HG03432 (cell line): ENCODE measurements around the gene DIS3L2.

Experiments
- ATAC-seq: cut with Tn5 transposase; IDR thresholded peaks from one replicate; pipeline ENCODE4 v1.9.1; 2021; ENCODE audit warnings: mild to moderate bottlenecking, moderate library complexity; ENCODE audit not compliant: unreplicated experiment

Gene DIS3L2, protein sequence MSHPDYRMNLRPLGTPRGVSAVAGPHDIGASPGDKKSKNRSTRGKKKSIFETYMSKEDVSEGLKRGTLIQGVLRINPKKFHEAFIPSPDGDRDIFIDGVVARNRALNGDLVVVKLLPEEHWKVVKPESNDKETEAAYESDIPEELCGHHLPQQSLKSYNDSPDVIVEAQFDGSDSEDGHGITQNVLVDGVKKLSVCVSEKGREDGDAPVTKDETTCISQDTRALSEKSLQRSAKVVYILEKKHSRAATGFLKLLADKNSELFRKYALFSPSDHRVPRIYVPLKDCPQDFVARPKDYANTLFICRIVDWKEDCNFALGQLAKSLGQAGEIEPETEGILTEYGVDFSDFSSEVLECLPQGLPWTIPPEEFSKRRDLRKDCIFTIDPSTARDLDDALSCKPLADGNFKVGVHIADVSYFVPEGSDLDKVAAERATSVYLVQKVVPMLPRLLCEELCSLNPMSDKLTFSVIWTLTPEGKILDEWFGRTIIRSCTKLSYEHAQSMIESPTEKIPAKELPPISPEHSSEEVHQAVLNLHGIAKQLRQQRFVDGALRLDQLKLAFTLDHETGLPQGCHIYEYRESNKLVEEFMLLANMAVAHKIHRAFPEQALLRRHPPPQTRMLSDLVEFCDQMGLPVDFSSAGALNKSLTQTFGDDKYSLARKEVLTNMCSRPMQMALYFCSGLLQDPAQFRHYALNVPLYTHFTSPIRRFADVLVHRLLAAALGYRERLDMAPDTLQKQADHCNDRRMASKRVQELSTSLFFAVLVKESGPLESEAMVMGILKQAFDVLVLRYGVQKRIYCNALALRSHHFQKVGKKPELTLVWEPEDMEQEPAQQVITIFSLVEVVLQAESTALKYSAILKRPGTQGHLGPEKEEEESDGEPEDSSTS

DNA sequence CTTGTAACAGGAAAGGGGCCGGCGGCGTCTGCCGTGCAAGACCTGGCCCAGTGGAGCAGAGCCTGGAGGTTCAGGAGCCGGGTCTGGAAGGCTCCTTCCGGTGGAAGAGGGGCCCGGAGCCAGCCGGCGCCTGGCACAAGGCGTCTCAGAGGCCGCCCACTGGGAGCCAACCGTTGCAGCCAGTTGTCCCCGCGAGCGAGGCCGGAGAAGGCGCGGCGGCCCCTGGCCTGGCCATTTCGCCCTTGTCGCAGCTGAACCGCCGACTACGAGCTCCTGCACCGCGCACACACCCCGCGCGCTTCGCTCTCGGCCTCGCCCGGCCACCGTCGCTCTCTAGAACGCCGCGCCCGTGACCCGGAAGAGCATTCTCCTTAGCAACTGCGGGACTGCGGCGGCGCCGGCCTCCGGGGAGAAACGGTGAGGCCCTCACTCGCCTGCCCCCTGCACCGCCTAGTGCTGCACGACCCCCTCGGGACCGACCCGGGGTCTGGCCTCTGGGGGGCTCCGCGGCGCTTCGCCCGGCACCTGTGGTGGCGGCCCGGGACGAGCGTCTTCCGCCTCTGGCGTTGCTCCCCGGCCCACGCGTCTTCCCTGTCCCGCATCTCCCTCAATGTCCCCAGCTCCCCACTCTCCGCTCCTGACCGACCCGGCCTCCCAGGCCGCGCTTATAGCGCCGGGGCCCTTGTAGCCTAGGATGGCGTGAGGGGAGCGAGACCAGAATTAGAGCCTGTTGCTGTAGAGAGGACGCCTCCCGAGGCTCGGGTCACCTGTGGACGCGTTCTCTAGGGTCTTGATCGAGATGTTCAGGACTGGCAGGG is at the start of gene DIS3L2:
TSS of gene DIS3L2 (plus strand) at position 365 of the 818 bp plus-strand sequence. CDS start 53,215 bp downstream, outside the sequence.
- ATAC-seq = peak; percentile 97

DNA sequence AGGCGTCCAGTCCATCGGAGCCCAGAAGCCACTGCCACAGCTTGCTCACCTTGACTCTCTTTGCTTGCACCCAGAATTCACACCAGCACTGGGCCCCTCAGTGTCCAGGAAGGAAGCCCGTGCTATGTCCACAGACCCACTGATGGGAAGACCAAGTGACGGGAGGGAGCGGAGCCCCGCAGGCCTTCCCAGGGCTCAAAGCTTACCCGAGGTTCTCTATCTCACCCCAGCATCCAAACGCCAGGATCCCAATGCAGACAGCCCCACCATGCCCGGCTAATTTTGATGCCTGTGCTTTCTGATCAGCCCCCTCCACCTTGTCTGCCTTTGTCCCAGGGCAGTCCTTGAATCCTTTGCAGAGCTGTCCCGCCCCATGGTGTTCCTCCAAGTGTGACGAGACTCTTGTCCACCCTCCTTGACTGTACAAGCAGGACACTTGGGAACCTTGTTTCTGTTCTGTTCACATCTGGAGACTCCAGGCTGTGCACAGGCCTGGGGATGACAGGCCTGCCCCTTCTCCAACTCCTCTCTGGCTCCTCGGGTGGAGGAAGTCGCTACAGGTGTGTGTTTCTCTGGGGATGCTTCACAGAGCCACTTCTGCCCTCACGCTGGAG is 47.3 kb upstream of the DIS3L2 start:
- ATAC-seq = no peak

DNA sequence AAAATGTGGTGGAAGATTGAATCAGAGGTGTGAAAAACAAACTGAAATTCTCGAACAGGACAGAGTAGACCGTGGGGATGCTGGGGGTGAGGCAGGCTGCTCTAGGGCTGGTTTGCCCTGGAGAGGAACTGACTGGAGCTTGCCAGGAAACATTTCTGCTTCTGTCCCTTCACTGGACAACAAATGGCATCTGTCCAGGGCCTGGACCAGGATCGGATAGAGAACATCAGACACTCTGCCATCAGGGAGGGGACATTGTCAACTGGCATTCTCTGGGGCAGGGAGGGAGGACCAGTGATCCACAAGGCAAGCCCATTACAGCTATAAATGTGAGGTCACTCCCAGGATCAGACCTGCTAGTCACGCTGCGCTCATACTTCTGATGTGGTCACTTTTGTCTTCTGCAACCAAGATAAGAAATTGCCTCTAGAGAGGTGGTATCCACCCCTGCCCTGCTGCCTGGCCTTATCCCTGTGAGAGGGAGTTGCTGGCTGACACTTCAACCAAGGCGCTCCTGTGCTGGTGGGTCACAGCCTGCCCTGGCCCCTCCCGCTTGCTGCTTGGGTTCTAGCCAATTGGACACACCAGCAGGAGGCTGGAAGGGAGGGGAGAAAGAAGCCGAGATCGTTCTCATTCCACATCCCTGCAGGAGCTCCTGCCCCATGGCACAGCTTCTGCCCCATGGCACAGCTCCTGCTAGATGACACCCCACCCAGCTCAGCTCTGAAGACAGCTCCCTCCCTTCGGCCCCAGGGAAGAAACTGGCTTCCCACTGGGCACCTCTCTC is 44.0 kb upstream of the DIS3L2 start:
- no peak for ATAC-seq

DNA sequence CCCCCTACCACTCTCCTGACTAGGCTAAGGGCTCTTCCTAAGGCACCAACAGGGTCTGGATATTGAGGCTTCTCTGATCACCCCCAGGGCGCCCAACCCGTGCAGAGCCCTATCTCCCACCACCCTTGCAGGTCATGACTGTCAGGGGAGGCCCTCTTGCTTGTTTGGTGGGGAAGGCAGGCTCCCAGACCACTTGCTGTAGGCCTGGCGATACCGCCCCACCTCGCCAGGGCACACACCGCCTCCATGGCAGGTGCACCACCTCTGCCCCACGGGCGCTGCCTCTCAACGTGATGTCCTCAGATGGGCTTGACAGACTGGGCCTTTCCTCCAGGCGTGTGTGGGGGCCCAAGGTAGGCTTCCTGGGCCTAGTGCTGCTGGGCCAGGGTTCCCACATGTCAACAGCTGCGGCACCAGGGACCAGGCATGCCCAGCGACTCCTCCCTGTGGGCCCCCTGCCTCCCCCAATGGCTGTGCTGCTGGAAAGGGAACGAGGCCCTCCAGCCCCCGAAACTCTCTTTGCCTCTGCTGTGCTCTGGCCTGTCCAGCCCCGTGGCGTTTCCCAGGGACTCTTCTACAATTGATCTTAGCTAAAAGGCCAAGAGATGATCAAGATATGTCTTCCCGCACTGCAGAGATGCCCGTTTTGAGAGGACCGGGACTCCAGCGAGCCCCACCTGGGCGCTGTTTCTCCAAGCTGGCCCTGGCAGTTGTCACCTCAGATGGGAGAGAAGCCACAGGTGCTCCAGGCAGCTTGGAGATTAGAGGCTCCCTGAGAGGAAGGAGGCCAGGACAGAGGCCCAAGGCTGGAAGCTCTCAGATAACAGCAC is 42.8 kb upstream of the DIS3L2 start:
- ATAC-seq = no peak

DNA sequence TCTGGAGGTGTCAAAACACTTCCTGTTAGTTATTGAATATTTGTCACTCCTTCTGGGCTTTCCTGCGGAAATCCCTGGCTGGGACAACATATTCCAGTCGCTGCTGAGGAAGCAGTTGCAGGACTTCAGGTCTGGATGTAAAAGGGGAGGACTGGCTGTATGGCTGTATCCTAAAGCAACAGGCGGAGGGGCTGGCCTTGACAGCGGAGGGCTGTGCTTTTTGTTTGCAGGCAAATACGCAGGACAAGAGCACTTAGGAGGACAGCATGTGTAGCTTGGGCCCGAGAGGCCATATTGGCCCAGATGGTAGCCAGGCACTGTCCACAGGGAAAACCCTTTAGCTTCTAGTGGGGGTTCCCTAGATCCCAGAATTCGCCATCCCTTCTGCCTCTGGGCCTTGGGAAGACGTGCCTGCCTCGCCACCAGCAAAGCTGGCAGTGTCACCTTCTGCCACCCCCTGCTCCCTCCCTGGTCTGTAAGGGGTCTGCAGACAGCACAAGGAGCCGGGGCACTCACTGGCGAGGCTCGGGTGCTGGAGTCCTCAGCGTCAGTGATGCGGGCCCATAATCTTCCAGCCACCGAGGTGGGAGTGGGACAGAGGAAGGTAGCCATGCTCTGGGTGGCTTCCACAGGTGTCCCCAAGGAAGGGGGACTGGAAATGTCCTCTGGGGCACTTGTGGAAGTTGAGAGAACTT is 42.0 kb upstream of the DIS3L2 start:
- ATAC-seq = no peak

DNA sequence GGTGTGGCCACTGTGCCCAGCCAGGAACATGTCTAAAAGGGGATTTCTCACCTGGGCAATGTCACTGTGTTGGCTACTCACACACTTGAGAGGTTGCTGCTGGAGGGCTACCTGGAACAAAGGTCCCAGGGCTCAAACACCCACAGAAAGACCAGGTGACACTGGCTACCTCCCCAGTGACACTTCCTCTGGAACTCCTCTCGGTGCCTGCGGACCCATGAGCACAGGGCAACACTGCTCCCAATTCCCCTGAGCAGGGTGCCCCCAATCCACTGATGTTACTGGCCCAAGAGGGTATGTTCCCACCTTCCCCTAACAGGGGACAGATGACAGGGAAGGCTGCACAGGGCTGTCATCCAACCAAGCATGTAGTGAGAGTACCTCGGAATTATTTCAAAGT is 41.1 kb upstream of the DIS3L2 start:
- no peak for ATAC-seq

DNA sequence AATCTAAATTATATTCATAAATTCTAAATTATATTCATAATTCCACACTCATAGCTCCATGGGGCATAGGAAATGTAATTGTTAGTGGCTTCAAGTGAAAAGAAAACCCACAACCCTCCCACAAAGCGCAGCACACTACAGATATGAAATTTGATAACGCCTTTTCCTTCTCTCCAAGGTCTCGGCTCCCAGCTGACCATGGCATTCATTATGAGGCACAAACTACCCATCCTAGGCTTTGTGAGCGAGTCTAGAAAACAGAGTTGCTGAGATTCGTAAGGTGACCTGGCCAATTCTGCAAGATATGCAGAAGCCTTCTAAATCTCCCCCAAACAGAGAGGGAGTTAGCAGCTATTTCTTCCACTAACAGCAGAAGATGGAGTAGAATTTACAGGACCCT is 40.7 kb upstream of the DIS3L2 start:
- no peak for ATAC-seq

DNA sequence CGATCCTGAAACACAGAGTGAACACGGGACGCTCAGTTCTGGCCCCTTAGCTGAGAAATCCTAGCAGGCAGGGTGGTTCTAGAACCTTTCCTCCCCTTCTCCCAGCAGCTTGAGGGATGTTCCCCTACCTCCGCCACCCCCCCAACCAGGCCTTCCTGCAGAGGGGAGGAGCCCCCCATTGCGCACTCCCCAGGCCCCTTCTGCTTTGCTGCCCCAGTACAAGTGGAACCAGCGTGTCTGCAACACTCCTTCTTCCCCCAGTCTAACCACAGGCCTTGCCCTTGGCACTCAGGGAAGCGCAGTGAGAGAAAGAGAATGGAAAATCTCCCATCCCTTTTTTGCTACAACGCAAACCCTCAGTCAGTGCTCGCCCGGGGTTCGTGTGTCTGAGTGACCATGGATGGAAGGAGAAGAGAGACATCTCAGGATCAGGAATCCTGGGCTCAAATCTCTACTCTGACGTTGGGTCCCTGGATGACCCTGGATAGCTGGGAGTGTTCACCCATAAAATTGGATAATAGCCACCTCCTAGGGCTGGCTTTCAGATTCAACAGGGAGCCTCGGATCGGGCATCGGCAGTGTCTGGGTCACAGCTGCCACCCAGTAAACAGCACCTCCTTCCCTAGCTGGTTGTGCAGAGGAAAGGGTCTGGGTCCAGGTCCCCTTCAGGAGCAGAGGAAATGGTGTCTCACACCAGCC is 39.1 kb upstream of the DIS3L2 start:
- ATAC-seq = no peak

DNA sequence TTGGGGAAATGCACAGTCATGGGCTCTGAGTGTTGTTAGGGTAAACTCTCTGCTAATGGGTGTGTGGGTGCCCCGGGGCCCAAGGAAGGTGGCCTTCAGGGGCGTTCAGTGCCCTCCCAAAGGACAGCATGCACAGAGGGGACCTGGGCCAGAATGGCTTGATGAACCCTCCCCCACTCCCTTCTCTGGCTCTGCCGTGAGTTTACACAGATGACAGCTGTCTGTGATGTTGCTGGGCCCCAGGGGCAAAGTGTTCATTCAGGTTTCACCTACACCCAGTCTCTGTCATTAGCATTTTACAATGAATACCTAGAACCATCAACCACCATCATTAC is 38.5 kb upstream of the DIS3L2 start:
- ATAC-seq = no peak

DNA sequence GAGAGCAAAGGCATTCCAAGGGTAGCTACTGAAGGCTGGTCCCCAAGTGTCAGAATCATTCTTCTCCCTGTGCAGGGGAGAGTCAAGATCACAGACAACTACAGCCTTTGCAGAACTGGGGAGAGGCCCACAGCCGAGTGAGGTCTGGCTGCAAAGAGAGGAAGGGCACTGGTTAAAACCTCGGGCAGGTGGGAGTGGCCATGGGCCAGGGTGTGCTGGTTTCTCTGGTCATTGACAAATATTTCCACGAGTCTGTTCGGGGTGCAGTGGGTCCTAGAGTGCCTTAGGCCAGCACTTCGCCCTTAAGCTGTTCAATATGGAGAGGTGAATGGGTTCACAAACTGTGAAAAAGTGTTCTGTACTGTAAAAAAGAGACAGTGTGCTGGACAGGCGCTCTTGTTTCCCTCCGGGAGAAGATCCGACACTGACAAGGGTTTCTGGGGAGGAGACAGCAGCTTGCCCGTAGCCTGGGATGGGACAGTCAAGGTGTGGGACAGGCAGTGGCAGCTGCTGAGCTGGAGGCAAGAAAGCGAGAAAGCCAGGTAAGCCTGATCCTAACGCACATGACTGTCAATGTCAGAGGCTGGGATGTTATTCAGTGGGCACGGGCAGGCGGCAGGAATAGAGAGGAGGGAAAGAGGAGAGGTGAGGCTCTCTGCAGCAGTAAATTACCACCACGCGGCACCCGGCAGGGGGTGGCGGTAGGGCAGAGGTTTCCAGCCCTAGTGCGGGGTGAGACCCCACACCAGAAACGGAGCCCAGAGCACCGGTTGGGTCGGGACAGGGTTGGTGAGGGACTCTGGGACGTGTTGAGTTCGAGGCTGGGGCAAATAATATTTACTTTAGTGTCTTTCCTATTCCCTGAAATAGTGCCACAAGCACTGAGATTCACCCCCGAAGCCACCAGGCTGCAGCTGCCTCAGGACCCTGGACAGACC is 37.3 kb upstream of the DIS3L2 start:
- ATAC-seq = no peak

DNA sequence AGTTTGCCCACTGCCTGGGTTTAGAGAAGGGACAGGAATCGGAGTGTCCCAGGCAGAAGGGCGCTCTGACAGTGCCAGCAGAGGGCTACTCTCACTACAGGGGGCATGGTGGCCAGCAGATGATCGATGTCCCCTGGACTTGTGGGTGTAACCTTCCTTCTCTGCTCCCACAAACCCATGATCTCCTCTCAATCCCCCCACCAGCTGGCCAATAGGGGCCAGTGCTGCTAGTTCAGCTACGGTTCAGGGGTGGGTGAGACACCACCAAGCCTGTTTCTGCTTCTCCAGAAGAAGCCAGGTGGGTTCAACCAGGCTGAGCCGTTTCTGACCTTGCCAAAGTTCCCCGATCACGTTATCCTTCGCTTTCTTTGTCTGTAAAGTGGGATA is 36.6 kb upstream of the DIS3L2 start:
- ATAC-seq = no peak

DNA sequence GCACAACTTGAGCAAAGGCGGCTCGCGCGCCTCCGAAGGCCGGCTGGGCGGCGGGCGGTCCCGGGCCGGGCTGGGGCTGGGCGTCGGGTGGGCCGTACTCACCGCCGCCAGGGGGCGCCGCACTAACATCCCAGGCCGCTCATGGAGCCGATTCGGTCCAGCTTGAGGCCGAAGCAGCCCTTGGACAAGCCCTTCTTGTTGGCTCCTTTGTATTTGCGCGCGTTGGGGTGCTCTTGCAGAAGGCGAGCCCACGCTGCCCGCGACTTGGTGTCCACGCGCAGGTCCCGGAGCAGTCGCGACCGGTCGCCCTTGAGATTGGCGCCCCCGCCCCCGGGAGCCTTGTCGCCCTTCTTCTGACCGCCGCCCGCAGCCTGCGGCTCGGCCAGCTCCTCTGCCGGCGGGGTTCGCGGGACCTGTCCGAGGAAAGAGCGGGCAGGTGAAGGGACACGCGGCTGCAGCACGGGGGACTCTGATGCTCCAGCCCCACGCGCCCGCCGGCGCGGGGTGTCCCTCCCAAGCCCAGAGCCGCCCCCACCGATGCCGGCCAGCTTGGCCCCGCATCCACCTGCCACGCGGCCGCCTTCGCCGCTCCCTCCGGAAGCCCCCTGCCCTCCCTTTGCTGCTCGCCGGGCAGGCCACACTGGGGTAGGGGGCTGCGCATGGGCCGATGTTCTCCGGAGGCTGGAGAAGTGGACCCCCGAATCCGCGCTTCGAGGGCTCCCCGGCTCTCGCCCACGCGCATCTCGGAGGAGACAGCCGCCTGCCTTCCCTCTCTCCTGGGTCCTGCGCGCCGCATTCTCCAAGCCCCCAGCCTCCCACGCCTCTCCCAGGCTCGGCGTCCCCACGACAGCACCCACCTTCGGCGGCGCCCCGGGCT is 36.0 kb upstream of the DIS3L2 start:
- ATAC-seq = peak; percentile 44

DNA sequence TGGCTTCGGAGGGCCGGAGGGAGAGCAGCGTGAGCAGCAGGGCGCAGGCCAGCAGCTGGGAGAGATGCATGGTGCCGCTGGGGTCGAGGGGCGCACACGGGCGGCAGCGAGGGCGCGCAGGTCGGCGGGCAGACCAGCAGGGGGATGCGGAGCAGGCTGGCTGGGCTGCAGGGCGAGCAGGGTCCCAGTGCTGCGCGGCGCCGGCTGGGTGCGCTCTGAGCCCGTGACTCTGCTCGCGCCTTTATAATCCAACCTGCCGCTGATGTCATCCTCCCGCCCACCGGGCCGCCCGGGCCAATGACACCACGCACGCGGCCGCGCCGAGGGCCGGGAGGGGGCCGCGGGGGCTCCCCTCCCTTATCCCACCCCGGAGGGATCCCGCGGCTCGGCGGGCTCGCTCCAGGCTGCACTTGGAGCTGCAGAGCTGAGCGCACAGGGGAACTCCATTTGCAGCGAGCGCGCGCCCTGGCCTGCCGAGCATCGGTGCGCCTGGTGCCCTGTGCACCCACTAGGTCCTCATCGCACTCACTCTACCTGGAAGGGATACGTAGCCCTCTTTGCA is 35.3 kb upstream of the DIS3L2 start, which contains the start of gene NPPC:
TSS of gene NPPC (minus strand) at position 217 of the 562 bp plus-strand sequence. CDS start at position 70, 147 bp downstream.
- peak; percentile 79 for ATAC-seq

DNA sequence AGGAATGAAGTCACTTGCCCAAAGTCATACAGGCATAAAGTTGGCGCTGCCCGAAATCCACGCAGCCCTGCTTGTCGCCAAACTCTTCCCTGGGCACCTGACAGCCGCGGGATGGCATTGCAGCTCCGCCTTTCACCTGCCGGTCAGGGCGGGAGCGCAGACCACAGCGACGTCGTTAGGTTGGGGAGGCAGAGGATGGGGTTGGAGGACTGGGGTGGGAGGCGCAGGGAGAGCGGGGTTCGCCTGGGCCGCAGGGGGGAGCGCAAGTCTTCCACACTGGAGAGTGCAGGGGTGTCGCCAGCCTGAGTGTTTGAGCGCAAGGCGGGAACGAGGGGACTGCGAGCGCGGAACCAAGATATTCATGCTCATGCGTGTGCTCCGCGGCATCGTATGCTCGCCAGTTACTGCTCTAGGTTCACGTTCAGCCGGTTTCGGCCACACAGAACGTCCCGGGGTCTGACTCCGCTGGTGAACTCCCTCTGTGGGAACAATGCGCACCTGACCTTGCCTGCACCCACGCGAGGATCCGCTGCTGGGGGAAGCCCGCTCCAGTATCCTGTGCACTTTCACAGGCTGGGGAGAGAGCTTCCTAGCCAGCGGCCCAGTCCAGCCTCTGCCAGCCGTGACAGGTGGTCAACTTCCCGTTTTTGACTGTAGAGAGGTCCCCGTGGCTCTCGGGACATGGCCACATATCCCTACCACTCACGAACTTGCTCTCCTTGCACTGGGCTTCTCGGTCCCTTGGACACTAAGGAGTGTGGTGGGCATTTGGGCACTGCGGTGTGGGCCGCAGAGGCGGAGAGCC is 34.5 kb upstream of the DIS3L2 start:
- ATAC-seq = no peak

DNA sequence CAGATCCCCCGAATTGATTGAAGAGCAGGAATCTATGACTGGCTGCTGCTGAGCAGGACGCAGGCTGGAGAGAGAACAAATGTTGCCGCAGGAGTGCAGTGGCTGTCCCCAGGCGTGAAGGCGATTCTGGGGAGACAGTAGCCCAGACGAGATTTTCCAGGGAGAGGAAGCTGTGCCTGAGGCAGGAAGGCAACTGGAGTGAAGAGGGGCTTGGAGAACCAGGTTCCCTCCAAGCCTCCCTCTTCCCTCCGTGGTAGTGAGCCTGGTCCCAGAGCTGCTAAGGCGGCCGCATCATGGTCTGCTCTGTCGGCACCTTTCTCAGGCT is 34.0 kb upstream of the DIS3L2 start:
- no peak for ATAC-seq
